CD14-positive monocyte (primary cell): ENCODE measurements around the gene JMJD6. TPM values are rescaled to one million over a fixed set of nuclear protein-coding genes. Genes with fewer than 3 reads are reported as not detected.

Experiments
- DNase-seq, 3 donors: peaks; one replicate each; pipeline ENCODE4 v3.0.0-alpha.2; 2011 to 2022
- H2AFZ ChIP-seq: 2 replicates; pipeline ENCODE4 v1.6.0; 2012; ENCODE audit warnings: mild to moderate bottlenecking, low read depth, low read length, inconsistent platforms; ENCODE audit not compliant: insufficient read depth, poor library complexity, severe bottlenecking
- H3K27ac ChIP-seq, 2 donors: 1 replicate in 1 of 2; 2 replicates in 1 of 2; pipeline ENCODE4 v1.5.1; 2012 to 2013; ENCODE audit warnings: low read length in 2 of 2, control low read depth in 1 of 2, inconsistent platforms in 1 of 2, low read depth in 1 of 2, mild to moderate bottlenecking in 1 of 2
- H3K27me3 ChIP-seq, 2 donors: one replicate each; pipeline versions ENCODE4 v1.6.0 to v1.6.1; 2011 to 2013; ENCODE audit warnings: low read length in 2 of 2; ENCODE audit not compliant: control insufficient read depth in 2 of 2, insufficient read depth in 2 of 2
- H3K36me3 ChIP-seq, 2 donors: replicated peaks in 1 of 2; 1 replicate in 1 of 2; 2 replicates in 1 of 2; pipeline versions ENCODE4 v1.5.1 to v1.6.1; 2012 to 2013; ENCODE audit warnings: low read length in 2 of 2, control low read depth in 1 of 2, inconsistent platforms in 1 of 2, mild to moderate bottlenecking in 1 of 2; ENCODE audit not compliant: insufficient read depth in 2 of 2, control insufficient read depth in 1 of 2
- H3K4me1 ChIP-seq, 2 donors: 1 replicate in 1 of 2; 2 replicates in 1 of 2; pipeline versions ENCODE4 v1.5.1 to v1.6.1; 2012 to 2013; ENCODE audit warnings: low read length in 2 of 2, control low read depth in 1 of 2, inconsistent platforms in 1 of 2, mild to moderate bottlenecking in 1 of 2, moderate library complexity in 1 of 2; ENCODE audit not compliant: insufficient read depth in 2 of 2, control insufficient read depth in 1 of 2
- H3K4me2 ChIP-seq: replicated peaks from 2 replicates; pipeline ENCODE3; 2012; ENCODE audit warnings: low read length, moderate library complexity, mild to moderate bottlenecking; ENCODE audit not compliant: poor library complexity, severe bottlenecking; ENCODE audit errors: extremely low read depth
- H3K4me3 ChIP-seq, 3 experiments: fragments of 200-600 bp in 1 of 3; sonication (generic) in 1 of 3; replicated peaks in 1 of 3; 1 replicate in 2 of 3; 2 replicates in 1 of 3; pipeline ENCODE4 v1.5.1; 2011 to 2013; ENCODE audit warnings: low read length in 3 of 3, mild to moderate bottlenecking in 3 of 3, control low read depth in 2 of 3, low read depth in 2 of 3, inconsistent platforms in 1 of 3, moderate library complexity in 1 of 3
- H3K79me2 ChIP-seq: 2 replicates; pipeline ENCODE4 v1.6.0; 2012; ENCODE audit warnings: mild to moderate bottlenecking, control low read depth, inconsistent platforms, low read length, moderate library complexity; ENCODE audit not compliant: insufficient read depth
- H3K9ac ChIP-seq: 2 replicates; pipeline ENCODE4 v1.6.0; 2017; ENCODE audit warnings: low read length, mild to moderate bottlenecking; ENCODE audit not compliant: insufficient read depth, poor library complexity, severe bottlenecking
- H3K9me3 ChIP-seq, 2 donors: replicated peaks in 1 of 2; 1 replicate in 1 of 2; 2 replicates in 1 of 2; pipeline versions ENCODE4 v1.5.1 to v1.6.1; 2012 to 2013; ENCODE audit warnings: low read length in 2 of 2, control low read depth in 1 of 2; ENCODE audit not compliant: control insufficient read depth in 1 of 2, insufficient read depth in 1 of 2
- H4K20me1 ChIP-seq: 2 replicates; pipeline ENCODE4 v1.6.0; 2012; ENCODE audit warnings: mild to moderate bottlenecking, low read length, control low read depth, moderate library complexity; ENCODE audit not compliant: insufficient read depth
- H3K27ac Mint-ChIP-seq, 7 donors: one replicate each; pipeline ENCODE4 v1.8.0; 2020; ENCODE audit warnings: mild to moderate bottlenecking in 7 of 7, mixed read lengths in 7 of 7, moderate library complexity in 6 of 7, inconsistent platforms in 2 of 7
- H3K27me3 Mint-ChIP-seq, 3 donors: one replicate each; pipeline ENCODE4 v1.8.0; 2021 to 2022; ENCODE audit warnings: low read depth in 3 of 3, mild to moderate bottlenecking in 3 of 3, mixed read lengths in 3 of 3, moderate library complexity in 3 of 3, inconsistent platforms in 1 of 3
- H3K36me3 Mint-ChIP-seq, 2 donors: one replicate each; pipeline ENCODE4 v1.8.0; 2020; ENCODE audit warnings: mixed read lengths in 2 of 2, inconsistent platforms in 1 of 2, mild to moderate bottlenecking in 1 of 2
- H3K4me1 Mint-ChIP-seq: one replicate; pipeline ENCODE4 v1.8.0; 2020; ENCODE audit warnings: mild to moderate bottlenecking, mixed read lengths
- H3K4me3 Mint-ChIP-seq, 2 donors: one replicate each; pipeline ENCODE4 v1.8.0; 2020; ENCODE audit warnings: mild to moderate bottlenecking in 2 of 2, mixed read lengths in 2 of 2, moderate library complexity in 1 of 2
- H3K9me3 Mint-ChIP-seq, 7 donors: one replicate each; pipeline ENCODE4 v1.8.0; 2020 to 2022; ENCODE audit warnings: mixed read lengths in 7 of 7, mild to moderate bottlenecking in 6 of 7, moderate library complexity in 6 of 7, inconsistent platforms in 2 of 7
- CTCF ChIP-seq: fragments of 200-600 bp; IDR thresholded peaks from one replicate; pipeline ENCODE4 v1.8.0; 2022; ENCODE audit warnings: antibody characterized with exemption, mild to moderate bottlenecking
- WGBS: methylation state at CpG from one replicate; pipeline ENCODE4 v1.1.5; 2013; ENCODE audit warnings: missing lambda C conversion rate; ENCODE audit not compliant: insufficient coverage; 5-methylcytosine and 5-hydroxymethylcytosine counted together
- intact Hi-C, 2 donors: fragments of 100-400 bp; cut with micrococcal nuclease; formaldehyde crosslinking; loops; one replicate each; pipeline versions ENCODE4 v1.15.0 to v1.15.1; 2023
- polyA plus RNA-seq, 3 donors: library from polyadenylated mRNA; depleted of rRNA in 1 of 3; unstranded in 2 of 3; stranded (reverse) in 1 of 3; fragments of 300-500 nt in 2 of 3; fragments of >200 nt in 1 of 3; fragmentation: Illumina TruSeq in 2 of 3; gene quantifications; 1 replicate in 2 of 3; 2 replicates in 1 of 3; pipeline ENCODE4 v1.2.3, GENCODE V29; 2012 to 2021

Gene JMJD6
- polyA plus RNA-seq, 3 donors = 24.6 to 75.0 (median 26.2) TPM

GRCh38 chr17:76679239-76679638, 47.2 kb downstream of the JMJD6 start:
- no peaks in the 10 kb centered on the region for H3K4me1 ChIP-seq
- TF ChIP-seq CTCF = no peak
- peaks cover 3% of the 10 kb centered on the region for H3K4me1 Mint-ChIP-seq
- WGBS = 17% methylated on average over 1 of the region's 1 CpG
- intact Hi-C loops = loop anchor here in 1 of 2 donors (10.0 kb wide), 1 partner anchor 46 kb away; the partner anchor contains the start of genes JMJD6 and METTL23
- no peak overlapping the region for H3K9ac ChIP-seq
- H4K20me1 ChIP-seq = no peaks in the 10 kb centered on the region
- H3K36me3 ChIP-seq = no peaks in the 10 kb centered on the region
- H3K27ac ChIP-seq = no peak overlapping the region
- peaks cover 0 to 2% (median 0%) of the 10 kb centered on the region in 7 donors for H3K9me3 Mint-ChIP-seq
- no peaks in the 10 kb centered on the region for H3K79me2 ChIP-seq
- no peaks in the 10 kb centered on the region for H3K36me3 Mint-ChIP-seq
- H3K4me3 Mint-ChIP-seq = no peak overlapping the region
- H3K27ac Mint-ChIP-seq = peak overlapping the region in 1 of 7 donors; percentile 6
- no peak overlapping the region for H3K4me3 ChIP-seq
- H3K9me3 ChIP-seq = no peaks in the 10 kb centered on the region
- H3K27me3 Mint-ChIP-seq = peaks cover 0 to 4% (median 0%) of the 10 kb centered on the region in 3 donors
- no peak overlapping the region for H2AFZ ChIP-seq
- no peak overlapping the region for H3K4me2 ChIP-seq
- no peak for DNase-seq
- H3K27me3 ChIP-seq = no peaks in the 10 kb centered on the region

GRCh38 chr17:76678330-76678729, 48.1 kb downstream of the JMJD6 start:
- H3K27ac Mint-ChIP-seq = no peak overlapping the region
- Histone ChIP-seq H3K9ac (no peak overlapping the region), H3K4me1 (no peaks in the 10 kb centered on the region), H4K20me1 (no peaks in the 10 kb centered on the region), H3K27me3 (no peaks in the 10 kb centered on the region), H3K4me2 (no peak overlapping the region), H2AFZ (no peak overlapping the region), H3K27ac (no peak overlapping the region), H3K79me2 (no peaks in the 10 kb centered on the region), H3K36me3 (no peaks in the 10 kb centered on the region), H3K9me3 (no peaks in the 10 kb centered on the region), H3K4me3 (no peak overlapping the region)
- no peak for DNase-seq
- peaks cover 0 to 4% (median 0%) of the 10 kb centered on the region in 3 donors for H3K27me3 Mint-ChIP-seq
- no peak for TF ChIP-seq CTCF
- intact Hi-C loops = loop anchor here in 1 of 2 donors (10.0 kb wide), 1 partner anchor 46 kb away; the partner anchor contains the start of genes JMJD6 and METTL23
- peaks cover 0 to 2% (median 0%) of the 10 kb centered on the region in 7 donors for H3K9me3 Mint-ChIP-seq
- H3K4me3 Mint-ChIP-seq = no peak overlapping the region
- H3K36me3 Mint-ChIP-seq = no peaks in the 10 kb centered on the region
- WGBS = 84% methylated on average over 12 of the region's 12 CpGs
- H3K4me1 Mint-ChIP-seq = peaks cover 3% of the 10 kb centered on the region
